GM18951 (cell line): Measurements from ENCODE around the gene HTR3D.
"Not testable (repeated sequence)": the region's sequence is repeated elsewhere in the genome, so short reads cannot be mapped to it uniquely, and the experiment has no call there.

Experiments
- POLR2A ChIP-seq: IDR thresholded peaks from 4 replicates; pipeline ENCODE4 v1.6.1; 2011; ENCODE audit warnings: mild to moderate bottlenecking; ENCODE audit not compliant: insufficient read length, insufficient read depth; ENCODE audit errors: extremely low read depth
- in situ Hi-C: fragments of 300-500 bp; cut with MboI; formaldehyde crosslinking; loops from one replicate; pipeline ENCODE4 v1.12.0; 2022; ENCODE audit warnings: low sequenced_read_pairs, mixed read lengths, inconsistent platforms; ENCODE audit not compliant: unreplicated experiment

HTR3D gene

DNA sequence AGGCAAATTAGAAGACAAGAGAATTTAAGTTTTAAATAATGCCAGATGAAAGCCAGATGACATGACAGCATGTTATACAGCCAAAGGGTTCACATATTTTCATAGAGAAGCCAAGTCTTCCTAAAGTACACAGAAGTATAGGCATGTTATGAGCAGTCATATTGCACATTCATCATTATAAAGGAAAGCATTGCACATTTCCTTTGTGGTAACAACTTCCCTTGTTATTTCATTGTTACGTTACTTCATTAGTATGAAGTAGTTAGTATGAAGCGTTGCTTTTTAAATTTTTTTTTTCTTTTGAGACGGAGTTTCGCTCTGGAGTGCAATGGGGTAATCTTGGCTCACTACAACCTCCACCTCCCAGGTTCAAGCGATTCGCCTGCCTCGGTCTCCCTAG, 9.2 kb upstream of the HTR3D start:
- TF ChIP-seq POLR2A, result no peak
- in situ Hi-C loops, result no loop called here

DNA sequence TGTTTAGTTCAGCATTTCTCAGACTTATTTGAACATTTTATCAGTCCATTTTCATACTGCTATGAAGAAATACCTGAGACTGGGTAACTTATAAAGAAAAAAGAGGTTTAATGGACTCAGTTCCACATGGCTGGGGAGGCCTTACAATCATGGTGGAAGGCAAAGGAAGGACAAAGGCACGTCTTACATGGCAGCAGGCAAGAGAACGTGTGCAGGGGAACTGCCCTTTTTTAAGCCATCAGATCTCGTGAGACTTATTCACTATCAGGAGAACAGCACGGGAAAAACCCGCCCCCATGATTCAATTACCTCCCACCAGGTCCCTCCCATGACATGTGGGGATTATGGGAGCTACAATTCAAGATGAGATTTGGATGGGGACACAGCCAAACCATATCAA, 6.3 kb upstream of the HTR3D start:
- in situ Hi-C loops, result not testable (repeated sequence)

DNA sequence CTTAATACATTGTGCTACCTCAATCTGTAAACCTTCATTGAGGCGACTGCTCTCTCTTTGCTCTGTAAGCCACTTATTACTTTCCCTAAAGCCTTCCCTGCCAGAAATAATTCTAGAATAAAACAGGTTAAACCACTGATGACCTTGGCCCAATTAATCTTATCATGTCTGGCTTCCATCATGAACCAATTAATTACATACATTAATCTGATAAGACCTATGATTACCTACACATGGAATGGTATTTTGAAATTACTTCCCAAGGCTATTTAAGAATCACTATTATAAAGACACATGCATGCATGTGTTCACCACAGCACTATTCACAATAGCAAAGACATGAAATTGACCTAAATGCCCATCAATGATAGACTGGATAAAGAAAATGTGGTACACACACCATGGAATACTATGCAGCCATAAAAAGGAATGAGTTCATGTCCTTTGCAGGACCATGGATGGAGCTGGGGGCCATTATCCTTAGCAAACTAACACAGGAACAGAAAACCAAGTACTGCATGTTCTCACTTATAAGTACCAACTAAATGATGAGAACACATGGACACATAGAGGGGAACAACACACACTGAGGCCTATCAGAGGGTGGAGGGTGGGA, 3.2 kb upstream of the HTR3D start:
- in situ Hi-C loops, result not testable (repeated sequence)

DNA sequence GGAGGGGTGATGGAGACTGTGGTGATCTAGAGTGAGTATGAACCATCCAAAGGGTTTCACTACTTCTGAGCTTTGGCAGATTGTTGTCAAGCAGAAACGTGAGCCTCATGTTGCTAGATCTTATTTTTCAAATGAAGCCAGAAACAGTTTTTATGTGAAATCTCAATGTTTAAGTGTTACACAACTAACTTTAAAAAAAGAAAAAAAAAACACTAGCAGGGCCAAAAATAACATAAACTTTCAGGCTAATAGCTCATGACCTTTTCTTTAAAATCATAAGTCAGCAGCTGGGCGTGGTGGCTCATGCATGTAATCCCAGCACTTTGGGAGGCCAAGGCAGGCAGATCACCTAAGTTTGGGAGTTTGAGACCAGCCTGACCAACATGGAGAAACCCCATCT, 2.1 kb upstream of the HTR3D start:
- no peak for TF ChIP-seq POLR2A
- in situ Hi-C loops, result no loop called here

DNA sequence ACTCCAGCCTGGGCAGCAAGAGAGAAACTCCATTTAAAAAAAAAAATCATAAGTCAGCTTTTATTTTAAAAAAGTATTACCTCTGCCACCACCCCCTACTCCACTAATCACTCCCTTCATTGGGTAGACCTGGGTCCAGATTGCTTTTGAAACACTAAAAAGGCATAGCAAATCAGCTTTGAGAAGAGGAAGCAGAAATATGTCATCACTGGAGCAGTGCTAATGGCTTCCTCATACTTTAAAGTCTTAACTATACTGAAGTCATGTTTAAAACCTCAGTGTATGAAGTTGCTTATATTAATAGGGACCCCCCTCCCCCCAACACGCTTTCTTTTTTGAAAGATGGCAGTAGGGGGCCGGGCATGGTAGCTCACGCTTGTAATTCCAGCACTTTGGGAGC, 1.0 kb upstream of the HTR3D start:
- in situ Hi-C loops, result no loop called here
- TF ChIP-seq POLR2A, result no peak

DNA sequence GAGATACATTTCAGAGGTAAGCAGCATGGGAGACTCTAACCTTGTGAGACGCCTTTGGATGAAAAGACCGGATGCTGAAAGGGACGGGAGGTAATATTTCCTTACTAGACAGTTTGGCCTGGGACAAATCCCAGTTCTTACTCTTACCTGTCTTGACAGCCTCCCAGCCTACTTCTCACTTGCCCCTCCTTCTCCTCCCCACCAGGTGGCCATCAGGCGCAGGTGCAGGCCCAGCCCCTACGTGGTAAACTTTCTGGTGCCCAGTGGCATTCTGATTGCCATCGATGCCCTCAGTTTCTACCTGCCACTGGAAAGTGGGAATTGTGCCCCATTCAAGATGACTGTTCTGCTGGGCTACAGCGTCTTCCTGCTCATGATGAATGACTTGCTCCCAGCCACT, 6.3 kb downstream of the HTR3D start:
- no peak for TF ChIP-seq POLR2A
- in situ Hi-C loops, result no loop called here

DNA sequence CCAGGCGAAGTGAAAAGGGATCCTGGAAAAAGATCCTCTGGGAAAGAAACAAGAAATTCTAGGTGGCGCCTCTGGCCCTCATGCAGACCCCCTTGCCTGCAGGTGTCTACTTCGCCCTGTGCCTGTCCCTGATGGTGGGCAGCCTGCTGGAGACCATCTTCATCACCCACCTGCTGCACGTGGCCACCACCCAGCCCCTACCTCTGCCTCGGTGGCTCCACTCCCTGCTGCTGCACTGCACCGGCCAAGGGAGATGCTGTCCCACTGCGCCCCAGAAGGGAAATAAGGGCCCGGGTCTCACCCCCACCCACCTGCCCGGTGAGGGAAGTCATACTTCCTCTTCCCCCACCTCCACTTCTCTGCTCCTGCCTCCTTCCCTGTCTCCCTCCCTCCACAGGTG, 6.8 kb downstream of the HTR3D start:
- in situ Hi-C loops, result not testable (repeated sequence)

DNA sequence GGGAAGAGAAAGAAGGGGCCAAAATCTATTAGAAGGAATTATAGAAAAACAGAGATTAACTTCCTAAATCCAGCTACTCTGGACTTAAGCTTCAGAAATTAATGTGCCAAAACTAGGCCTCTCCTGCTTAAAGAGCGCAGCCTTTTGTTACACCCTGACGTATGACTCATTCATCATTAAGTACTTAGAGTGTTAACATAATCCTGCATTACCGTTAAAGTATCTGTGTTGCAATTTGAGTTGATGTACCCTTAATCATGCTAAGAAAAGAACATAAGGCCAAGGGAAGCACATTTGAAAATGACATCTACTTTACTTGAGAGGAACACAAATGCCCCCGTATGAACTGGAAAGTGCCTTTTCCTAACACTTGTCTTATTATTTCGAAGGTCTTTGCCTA, 7.9 kb downstream of the HTR3D start:
- TF ChIP-seq POLR2A, result no peak
- in situ Hi-C loops, result no loop called here

DNA sequence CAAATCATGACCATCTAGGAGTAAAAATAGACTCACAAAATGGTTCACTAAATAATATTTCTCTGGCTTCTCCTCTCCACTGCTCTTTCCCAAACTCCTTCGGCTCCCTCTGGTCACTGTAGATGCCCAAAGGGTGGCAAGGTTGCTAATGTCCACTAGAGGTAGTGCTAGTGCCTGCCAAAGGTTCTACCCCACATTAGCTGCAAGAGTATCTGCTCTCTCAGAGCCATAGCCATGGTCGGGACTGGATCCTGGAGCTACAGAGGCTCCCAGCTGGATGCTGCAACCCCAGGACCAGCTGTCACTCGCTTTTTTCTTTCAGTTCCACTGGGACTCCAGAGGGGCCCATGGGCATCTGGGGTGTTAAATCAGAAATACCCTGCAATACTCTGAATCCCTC, 8.5 kb downstream of the HTR3D start:
- in situ Hi-C loops, result no loop called here
- no peak for TF ChIP-seq POLR2A

DNA sequence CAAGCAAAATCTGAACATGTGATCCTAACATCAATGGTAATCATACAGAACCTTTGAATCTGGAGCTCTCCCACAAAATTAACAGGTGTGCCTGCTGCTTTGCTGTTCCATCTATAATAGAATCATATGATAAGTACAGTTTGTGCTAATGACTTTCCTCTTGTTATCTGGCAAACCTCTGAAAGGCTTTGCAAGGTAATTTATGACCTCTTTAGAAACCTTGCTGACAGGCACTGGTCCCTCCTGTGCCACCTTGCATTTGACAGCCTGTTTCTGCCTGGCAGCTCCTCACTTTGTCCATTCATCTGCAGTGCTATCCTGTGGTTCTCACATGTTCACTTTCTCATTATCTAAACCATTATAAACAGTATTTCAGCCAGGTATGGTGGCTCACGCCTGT, 11.1 kb downstream of the HTR3D start:
- in situ Hi-C loops, result no loop called here
- no peak for TF ChIP-seq POLR2A

DNA sequence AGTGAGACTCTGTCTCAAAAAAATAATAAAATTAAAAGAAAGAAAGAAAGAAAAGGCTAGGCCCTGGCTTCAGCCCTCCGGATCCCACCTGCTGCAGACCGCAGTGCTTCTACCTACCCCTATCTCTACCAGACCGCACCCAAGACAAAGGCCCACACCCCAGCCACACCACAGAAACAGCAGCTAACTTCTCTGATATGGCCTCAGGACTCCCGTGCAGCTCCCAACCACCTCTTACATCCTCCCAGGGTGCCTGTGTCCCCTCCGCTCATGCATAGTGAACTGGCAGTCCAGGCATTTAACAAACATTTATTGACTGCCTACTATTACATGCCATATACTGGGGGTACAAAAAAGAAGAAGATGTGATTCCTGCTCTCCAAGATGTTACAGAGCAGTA, 14.5 kb downstream of the HTR3D start:
- in situ Hi-C loops, result no loop called here
- no peak for TF ChIP-seq POLR2A

DNA sequence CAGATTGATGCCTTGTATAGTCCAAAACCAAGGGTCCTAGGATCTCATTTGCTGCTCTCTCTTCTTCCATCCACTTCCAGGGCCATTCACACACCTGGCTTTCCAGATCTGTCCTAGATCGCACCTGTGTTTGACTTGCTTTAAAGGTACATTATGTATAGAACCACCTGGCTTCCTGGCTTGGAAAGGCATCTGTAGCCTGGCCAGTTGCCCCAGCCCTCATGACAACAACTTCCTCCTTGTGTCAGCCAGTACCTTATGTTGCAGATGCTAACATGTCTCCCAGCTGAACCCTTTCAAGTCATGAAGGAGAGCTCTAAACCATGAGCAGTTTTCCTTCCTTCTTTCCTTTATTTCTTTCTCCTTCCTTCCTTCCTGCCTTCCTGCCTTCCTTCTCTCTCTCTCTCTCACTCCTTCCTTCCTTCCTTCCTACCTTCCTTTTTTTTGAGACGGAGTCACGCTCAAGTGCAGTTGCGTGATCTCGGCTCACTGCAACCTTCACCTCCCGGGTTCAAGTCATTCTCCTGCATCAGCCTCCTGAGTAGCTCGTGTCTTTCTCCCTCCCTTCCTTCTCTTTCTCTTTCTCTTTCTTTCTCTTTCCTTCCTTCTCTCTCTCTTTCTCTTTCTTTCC, 18.8 kb downstream of the HTR3D start:
- TF ChIP-seq POLR2A, result no peak
- in situ Hi-C loops, result no loop called here

DNA sequence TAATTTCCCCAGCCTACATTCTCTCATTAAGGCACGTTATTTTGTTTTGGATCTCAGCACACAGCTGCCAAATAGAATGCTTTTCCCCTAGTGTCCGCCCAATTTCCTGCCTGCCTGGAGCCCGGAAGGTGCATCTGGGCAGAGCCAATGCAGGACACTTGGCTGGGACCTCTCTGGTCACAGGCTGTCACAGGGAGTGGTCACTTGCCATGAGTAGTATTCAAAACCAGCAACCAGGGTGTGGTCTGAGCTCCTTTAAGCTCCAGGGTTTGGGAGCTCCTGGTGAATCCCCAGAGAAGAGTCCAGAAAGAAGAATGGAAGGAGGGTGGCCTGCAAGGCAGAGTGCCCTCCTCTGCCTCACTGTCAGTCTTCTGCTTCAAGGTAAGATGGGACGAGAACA, 21.2 kb downstream of the HTR3D start, which contains the start of gene HTR3C:
TSS of gene HTR3C (plus strand) at position 281 of the 400 bp plus-strand sequence. CDS start at position 315, 34 bp downstream.
- no peak for TF ChIP-seq POLR2A
- in situ Hi-C loops, result no loop called here

DNA sequence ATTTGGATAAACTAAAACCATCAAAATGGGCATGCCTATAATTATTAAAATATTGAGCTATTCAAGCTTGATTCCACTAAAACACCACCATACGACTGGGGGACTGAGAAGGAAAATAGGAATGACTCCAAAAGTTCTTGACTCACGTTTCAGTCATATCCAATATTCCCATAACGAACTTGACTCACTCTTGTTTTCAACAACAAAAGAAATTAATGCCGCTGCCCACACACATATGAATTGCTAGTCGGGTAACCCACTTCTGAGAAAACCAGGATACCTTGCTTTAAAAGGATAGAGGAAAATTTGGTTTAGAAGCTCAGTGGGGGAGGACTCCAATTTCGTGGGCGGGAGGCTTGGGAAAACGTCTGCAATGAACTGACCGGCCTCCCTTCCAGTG, 26.5 kb downstream of the HTR3D start:
- no peak for TF ChIP-seq POLR2A
- in situ Hi-C loops, result no loop called here

DNA sequence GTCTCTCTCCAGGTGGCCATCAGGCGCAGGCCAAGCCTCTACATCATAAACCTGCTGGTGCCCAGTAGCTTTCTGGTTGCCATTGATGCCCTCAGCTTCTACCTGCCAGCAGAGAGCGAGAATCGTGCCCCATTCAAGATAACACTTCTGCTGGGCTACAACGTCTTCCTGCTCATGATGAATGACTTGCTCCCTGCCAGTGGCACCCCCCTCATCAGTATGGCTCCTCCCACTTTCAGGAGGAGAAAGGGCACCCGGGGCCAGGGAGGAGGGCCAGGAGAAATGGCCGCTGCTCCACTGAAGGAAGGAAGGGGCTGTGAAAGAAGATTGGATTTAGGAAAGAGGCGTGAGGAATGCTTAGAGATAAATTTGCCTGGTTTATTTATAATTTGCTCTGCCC, 27.9 kb downstream of the HTR3D start:
- in situ Hi-C loops, result no loop called here
- TF ChIP-seq POLR2A, result no peak

DNA sequence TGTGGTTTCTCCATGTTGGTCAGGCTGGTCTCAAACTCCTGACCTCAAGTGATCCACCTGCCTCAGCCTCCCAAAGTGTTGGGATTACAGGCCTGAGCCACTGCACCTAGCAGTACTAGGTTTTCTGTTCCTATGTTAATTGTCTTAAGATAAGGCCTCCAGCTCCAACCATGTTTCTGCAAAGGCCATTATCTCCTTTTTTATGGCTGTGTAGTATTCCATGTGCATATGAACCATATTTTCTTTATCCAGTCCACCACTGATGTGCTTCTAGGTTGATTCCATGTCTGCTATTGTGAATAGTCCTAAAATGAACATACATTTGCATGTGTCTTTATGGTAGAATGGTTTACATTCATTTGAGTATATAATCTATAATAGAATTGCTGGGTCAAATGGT, 31.1 kb downstream of the HTR3D start:
- TF ChIP-seq POLR2A, result no peak
- in situ Hi-C loops, result no loop called here
